Lower leg skin (tissue), 3 donors: ENCODE results near the gene ARHGAP10.

Experiments
- CTCF ChIP-seq, 3 donors: fragments of 450-650 bp; IDR thresholded peaks; one replicate each; pipeline ENCODE4 v1.5.1; 2016; ENCODE audit warnings: antibody characterized with exemption in 3 of 3, mild to moderate bottlenecking in 3 of 3, moderate library complexity in 2 of 3
- POLR2A ChIP-seq, 2 donors: fragments of 450-650 bp; IDR thresholded peaks; one replicate each; pipeline ENCODE4 v1.6.1; 2016 to 2017; ENCODE audit warnings: antibody characterized with exemption in 2 of 2, mild to moderate bottlenecking in 1 of 2, moderate library complexity in 1 of 2

GRCh38 chr4:147933316-147933715 lies 201.4 kb downstream of the ARHGAP10 start:
- TF ChIP-seq POLR2A (IDR thresholded peaks at IDR 0.05) (no peak), CTCF (IDR thresholded peaks at IDR 0.05) (no peak)
